HG03097 (cell line): Measurements from ENCODE around the gene PITX3.
A peak's percentile ranks its signal among the peaks of the same experiment; 100 is the strongest.

Experiments
- ATAC-seq: cut with Tn5 transposase; IDR thresholded peaks from one replicate; pipeline ENCODE4 v1.9.1; 2021; ENCODE audit not compliant: unreplicated experiment, low FRiP score

Gene PITX3

GRCh38 chr10:102241444-102242117, at the start of gene PITX3:
TSS of gene PITX3 (minus strand) at chr10:102241512. CDS start at chr10:102232080, 9,432 bp downstream.
- peak; percentile 39 for ATAC-seq

DNA sequence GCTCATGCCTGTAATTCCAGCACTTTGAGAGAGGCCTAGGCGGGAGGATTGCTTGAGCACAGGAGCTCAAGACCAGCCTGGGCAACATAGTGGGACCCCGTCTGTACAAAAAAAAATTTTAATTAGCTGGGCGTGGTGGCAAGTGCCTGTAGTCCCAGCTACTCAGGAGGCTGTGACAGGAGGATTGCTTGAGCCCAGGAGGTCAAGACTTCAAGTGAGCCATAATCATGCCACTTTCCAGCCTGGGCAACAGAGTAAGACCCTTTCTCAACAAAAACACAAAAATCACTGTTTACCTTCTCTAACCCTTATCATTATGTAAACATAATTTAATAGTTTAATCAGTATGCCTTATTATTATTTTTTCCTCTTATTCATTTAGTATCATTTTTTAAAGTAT, 48.5 kb upstream of the PITX3 start:
- no peak for ATAC-seq

GRCh38 chr10:102289356-102289755, 48.0 kb upstream of the PITX3 start:
- ATAC-seq: no peak

DNA sequence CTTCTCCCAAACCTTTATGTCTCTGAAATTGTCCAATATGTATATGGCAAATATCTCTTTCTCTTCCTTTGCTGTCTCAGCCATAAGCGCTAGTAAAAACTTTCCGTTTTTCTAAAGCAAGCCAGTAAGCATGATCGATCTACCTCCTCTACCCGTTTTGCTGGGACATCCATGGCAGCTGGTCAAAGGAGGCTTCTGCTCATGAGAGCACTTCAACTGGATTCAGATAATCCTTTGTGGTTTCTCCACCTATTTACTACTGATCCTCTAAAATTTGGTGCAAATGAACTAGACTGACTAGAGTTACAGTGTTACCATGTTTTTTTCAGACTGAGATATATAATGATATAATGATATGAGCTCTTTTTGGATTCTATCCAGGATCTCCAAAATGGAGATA, 46.7 kb upstream of the PITX3 start:
- ATAC-seq: no peak

- ATAC-seq: no peak
Measured at GRCh38 chr10:102287538-102287937, 46.2 kb upstream of the PITX3 start.

GRCh38 chr10:102286216-102286615, 44.9 kb upstream of the PITX3 start:
- no peak for ATAC-seq

DNA sequence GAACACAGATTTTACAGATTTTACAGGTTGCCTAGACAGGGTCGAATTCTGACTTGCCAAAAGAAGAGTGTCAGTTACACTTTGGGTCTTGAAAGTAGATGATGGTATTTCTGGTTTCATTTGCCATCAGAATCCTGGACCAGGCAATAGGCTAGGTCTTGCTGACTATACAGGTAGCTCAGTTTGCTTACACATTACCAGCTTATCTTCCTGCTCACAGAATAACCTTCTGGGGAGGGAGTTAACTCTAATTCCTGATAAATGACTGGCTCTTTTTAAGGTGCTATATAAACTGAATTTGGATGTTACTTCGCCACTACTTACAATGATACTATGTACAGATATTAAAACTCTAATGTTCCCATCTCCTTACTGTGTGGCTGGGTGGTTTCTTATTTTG, 43.8 kb upstream of the PITX3 start:
- no peak for ATAC-seq

DNA sequence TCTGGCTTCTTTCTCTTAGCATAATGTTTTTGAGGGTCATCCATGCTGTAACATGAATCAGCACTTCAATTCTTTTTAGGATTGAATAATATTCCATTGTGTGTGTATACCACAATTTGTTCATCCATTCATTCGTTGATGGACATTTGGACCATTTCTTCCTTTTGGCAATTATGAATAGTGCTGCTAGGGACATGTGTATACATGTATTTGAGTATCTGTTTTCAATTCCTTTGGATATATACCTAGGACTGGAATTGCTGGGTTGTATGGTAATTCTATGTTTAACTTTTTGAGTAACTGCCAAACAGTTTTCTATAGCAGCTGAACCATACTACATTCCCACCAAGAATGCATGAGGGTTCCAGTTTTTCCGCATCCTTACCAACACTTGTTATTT, 43.2 kb upstream of the PITX3 start:
- no peak for ATAC-seq

- ATAC-seq: no peak
Measured at GRCh38 chr10:102283890-102284289, 42.6 kb upstream of the PITX3 start.

DNA sequence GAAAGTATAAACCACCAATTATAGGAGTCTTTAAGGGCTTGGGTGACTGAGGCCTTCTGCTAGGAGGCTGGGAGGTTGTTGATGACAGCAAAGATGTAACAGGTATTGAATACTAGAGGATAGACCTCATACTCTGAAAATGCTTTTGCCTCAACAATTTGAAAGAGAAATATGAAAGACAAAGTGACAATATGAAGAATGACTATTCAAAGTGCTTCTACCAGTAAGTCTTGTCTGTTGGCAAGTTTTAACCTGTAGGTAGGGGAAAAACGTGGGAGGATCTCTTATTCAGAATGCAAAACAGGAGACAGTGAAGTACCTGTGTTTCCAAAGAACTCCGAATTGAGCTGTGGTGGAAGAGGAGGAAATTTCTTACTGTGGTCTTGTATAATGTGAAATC, 42.2 kb upstream of the PITX3 start:
- no peak for ATAC-seq

GRCh38 chr10:102281102-102281487, 39.8 kb upstream of the PITX3 start:
- ATAC-seq: no peak

GRCh38 chr10:102280397-102281101, 39.2 kb upstream of the PITX3 start:
- no peak for ATAC-seq

- no peak for ATAC-seq
Measured at GRCh38 chr10:102279104-102279503, 37.8 kb upstream of the PITX3 start.

DNA sequence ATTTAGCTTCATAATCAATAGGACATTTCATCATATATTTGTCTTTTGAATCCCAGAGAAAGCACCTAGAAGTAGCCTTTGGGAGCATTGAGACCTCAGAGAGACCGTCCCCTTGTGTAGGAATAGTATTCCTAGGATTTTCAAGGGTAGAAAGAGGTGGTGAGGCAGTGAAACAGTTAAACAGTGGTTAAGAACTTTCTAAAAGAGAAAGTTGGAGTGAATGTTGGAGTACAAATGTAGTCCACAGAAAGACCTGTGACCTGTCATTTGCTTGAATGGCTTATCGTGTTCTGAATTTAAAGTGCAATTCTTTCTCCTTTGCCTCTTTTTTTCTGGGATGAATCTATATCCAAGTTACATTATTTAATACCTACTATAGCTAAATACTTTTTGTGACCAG, 34.0 kb upstream of the PITX3 start:
- ATAC-seq: no peak

DNA sequence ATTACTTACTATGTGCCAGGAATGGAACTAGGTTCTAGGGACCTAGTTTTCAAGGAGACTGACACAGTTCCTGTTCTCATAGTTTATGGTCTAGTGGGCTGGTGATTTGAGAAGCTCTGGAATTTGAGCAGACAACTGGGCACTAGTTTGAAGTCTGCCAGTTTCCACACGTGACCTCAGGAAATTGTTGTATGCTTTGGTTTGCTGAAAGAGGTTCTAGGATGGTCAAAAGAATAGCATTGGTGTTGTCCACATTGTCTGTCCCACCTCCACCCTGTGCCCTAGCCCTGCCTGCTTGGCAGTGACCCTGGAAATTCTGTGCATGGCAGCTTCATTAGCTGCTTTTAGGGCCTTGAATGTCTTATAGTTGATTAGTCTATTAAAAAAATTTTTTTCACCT, 32.8 kb upstream of the PITX3 start:
- ATAC-seq: no peak

- no peak for ATAC-seq
Measured at GRCh38 chr10:102269017-102269416, 27.7 kb upstream of the PITX3 start.

DNA sequence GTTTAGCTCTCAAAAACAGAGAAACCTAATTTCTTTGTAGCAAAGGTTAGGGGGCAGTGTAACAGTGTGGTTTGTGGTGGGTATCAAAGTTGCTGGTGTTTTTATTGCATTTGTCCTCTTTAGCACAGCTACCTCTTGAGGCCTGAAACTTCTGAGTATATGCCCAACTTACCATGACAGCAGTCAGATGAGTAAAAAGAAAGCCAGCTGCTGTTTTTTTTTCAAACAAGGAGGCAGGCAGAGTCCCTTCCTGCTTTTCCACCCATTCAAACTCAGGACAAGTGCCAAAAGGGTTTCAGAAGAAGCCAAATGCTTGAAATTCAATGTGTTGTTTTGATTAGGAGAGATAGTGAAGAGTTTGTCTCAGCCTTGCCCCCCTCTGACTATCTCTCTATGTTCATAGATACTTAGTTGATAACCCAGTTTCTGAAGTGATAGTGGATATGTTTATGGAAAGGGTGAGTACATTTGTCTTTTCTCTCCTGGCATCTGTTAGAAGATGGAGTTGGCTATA, 27.1 kb upstream of the PITX3 start:
- no peak for ATAC-seq

GRCh38 chr10:102267748-102268147, 26.4 kb upstream of the PITX3 start:
- no peak for ATAC-seq

DNA sequence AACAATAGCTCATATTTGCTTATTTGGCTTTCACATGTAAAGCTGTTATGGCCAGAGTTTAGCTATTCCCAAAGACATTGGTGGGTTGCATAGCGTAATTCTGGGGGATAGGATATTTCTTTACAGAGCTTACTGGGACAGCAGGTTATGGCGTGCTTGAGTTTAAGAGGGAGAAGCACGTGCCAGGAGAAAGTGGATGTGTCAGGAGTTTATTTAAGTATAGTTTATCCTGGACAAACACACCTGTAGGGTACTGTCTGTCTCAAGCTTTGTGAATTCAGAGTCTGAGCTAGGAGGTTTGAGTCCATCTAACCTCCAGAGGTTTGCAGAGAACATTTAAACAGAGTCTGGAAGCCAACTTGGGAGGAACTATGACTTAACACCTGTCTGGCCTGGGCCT, 25.4 kb upstream of the PITX3 start:
- no peak for ATAC-seq

GRCh38 chr10:102264371-102264770, 23.1 kb upstream of the PITX3 start:
- ATAC-seq: no peak

DNA sequence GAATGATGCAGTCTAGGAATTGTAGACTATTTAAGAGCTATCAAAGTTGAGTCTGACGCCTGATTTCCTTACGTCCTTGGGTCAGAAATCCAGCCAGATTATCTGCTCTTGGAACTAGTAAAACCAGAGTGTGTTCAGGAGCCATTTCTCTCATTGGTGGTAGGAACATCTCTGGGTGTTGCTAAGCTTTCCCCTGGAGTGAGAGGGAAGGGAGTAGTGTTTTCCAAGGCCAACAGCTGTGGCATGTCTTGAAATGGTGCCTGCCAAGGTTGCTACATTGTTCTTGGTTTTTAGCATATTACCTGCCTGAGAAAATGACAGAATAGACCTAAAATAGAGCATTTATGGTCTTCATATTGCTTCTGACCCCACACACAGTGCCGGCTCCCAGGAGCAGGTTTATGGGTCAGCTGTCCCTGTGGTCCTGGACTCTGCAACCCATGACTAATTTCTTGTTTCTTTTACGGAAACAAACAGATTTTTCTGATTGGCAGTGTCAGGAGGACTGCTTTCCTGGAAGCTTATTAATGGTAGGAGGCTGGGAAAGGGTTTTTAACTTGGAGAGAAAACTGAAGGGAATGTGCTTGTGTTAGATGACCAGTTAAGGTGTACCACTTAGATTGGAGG, 21.5 kb upstream of the PITX3 start:
- ATAC-seq: no peak

DNA sequence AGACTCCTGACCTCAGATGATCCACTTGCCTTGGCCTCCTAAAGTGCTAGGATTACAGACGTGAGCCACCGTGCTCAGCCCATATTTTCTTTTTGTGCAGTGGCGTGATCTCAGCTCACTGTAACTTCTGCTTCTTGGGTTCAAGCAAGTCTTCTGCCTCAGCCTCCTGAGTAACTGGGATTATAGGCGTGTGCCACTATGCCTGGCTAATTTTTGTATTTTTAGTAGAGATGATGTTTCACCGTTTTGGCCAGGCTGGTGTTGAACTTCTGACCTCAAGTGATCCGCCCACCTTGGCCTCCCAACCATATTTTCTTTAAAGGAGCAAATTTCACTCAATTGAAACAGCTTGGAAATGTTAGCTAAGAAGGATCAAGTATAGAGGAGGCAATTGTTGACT, 20.5 kb upstream of the PITX3 start:
- no peak for ATAC-seq
